Right lobe of liver (tissue), 4 donors: ENCODE data around the gene INS.

Experiments used
- CTCF ChIP-seq, 4 donors: fragments of 200-600 bp in 3 of 4; fragments of 450-650 bp in 1 of 4; IDR thresholded peaks; one replicate each; pipeline versions ENCODE4 v1.5.1 to v1.8.0; 2016 to 2022; ENCODE audit warnings: antibody characterized with exemption in 4 of 4, mild to moderate bottlenecking in 2 of 4
- POLR2A ChIP-seq: fragments of 450-650 bp; IDR thresholded peaks from one replicate; pipeline ENCODE4 v1.6.1; 2017; ENCODE audit warnings: antibody characterized with exemption, mild to moderate bottlenecking
- donor health status: DM: no; HTN: no; CAD: no.
- donor health status: DM: no; HTN: no; CAD: no.
- donor health status: DM: no; HTN: yes; CAD: no.

- TF ChIP-seq CTCF (IDR thresholded peaks at IDR 0.05), result no peak
- no peak for TF ChIP-seq POLR2A
These were observed 3.1 kb upstream of the INS start for GRCh38 chr11:2164081-2164480.
